Spleen (tissue), 11 donors: ENCODE results near the gene NGFR. TPM values are rescaled to one million over a fixed set of nuclear protein-coding genes. Genes with fewer than 3 reads are reported as not detected.
"Not testable (repeated sequence)": the region's sequence is repeated elsewhere in the genome, so short reads cannot be mapped to it uniquely, and the experiment has no call there.

ENCODE experiments used
- DNase-seq: peaks from one replicate; pipeline ENCODE4 v3.0.0-alpha.2; 2020
- H3K27ac ChIP-seq, 8 donors: fragments of 200-600 bp; sonication (generic) in 7 of 8; 1 replicate in 4 of 8; 2 replicates in 4 of 8; pipeline versions ENCODE4 v1.5.0 to v1.8.0; 2016 to 2021; ENCODE audit warnings: inconsistent platforms in 4 of 8, mild to moderate bottlenecking in 4 of 8, moderate library complexity in 1 of 8
- H3K27me3 ChIP-seq, 7 donors: fragments of 200-600 bp; sonication (generic) in 6 of 7; replicated peaks in 1 of 7; 1 replicate in 4 of 7; 2 replicates in 3 of 7; pipeline versions ENCODE4 v1.5.0 to v1.8.0; 2016 to 2021; ENCODE audit warnings: inconsistent platforms in 3 of 7, mild to moderate bottlenecking in 1 of 7
- H3K36me3 ChIP-seq, 6 donors: fragments of 200-600 bp; sonication (generic) in 5 of 6; 1 replicate in 4 of 6; 2 replicates in 2 of 6; pipeline versions ENCODE4 v1.5.0 to v1.8.0; 2016 to 2021; ENCODE audit warnings: inconsistent platforms in 2 of 6
- H3K4me1 ChIP-seq, 6 donors: fragments of 200-600 bp; sonication (generic) in 5 of 6; 1 replicate in 3 of 6; 2 replicates in 3 of 6; pipeline versions ENCODE4 v1.5.0 to v1.8.0; 2016 to 2021; ENCODE audit warnings: inconsistent platforms in 3 of 6
- H3K4me3 ChIP-seq, 8 donors: fragments of 200-600 bp; sonication (generic) in 7 of 8; 1 replicate in 4 of 8; 2 replicates in 4 of 8; pipeline versions ENCODE4 v1.5.0 to v1.8.0; 2016 to 2021; ENCODE audit warnings: inconsistent platforms in 4 of 8, mild to moderate bottlenecking in 4 of 8, moderate library complexity in 2 of 8
- H3K9me3 ChIP-seq, 8 donors: fragments of 200-600 bp; sonication (generic) in 7 of 8; 1 replicate in 4 of 8; 2 replicates in 4 of 8; pipeline versions ENCODE4 v1.5.0 to v1.8.0; 2016 to 2021; ENCODE audit warnings: inconsistent platforms in 4 of 8
- POLR2A ChIP-seq, 3 donors: fragments of 450-650 bp; IDR thresholded peaks; one replicate each; pipeline ENCODE4 v1.5.1; 2017; ENCODE audit warnings: antibody characterized with exemption in 3 of 3, mild to moderate bottlenecking in 1 of 3
- POLR2AphosphoS5 ChIP-seq, 3 donors: sonication (generic); formaldehyde crosslinking; IDR thresholded peaks; one replicate each; pipeline ENCODE4 v1.5.1; 2017; ENCODE audit warnings: antibody characterized with exemption in 3 of 3
- WGBS, 5 donors: extraction: QIAGEN DNeasy Blood & Tissue Kit in 3 of 5; methylation state at CpG; one replicate each; pipeline versions ENCODE4 v1.1.5 to v1.1.7; 2013 to 2018; 5-methylcytosine and 5-hydroxymethylcytosine counted together
- intact Hi-C: fragments of 100-400 bp; cut with DNase I; formaldehyde crosslinking; loops from one replicate; pipeline ENCODE4 v1.15.0; 2023; ENCODE audit warnings: low total_unique reads
- polyA plus RNA-seq, 3 donors: library from polyadenylated mRNA; stranded (reverse); fragments of 200-250 nt; gene quantifications; one replicate each; pipeline ENCODE4 v1.2.1, GENCODE V29; 2013
- total RNA-seq, 7 donors: library from RNA; depleted of rRNA in 3 of 7; stranded (reverse); fragments of >200 nt in 3 of 7; fragmentation: NEBNext Ultra II Directional in 4 of 7; extraction: Animal tissue kit (Norgen Biotek cat#: 25700) in 4 of 7; gene quantifications; one replicate each; pipeline versions ENCODE4 v1.1.0 to v1.2.1, GENCODE V29; 2016 to 2021
- TF ChIP-seq, protein P1 (sequence below), 11 experiments: fragments of 200-600 bp in 7 of 11; fragments of 450-650 bp in 4 of 11; sonication (generic) in 4 of 11; IDR thresholded peaks in 8 of 11; conservative IDR thresholded peaks in 3 of 11; 1 replicate in 7 of 11; 2 replicates in 4 of 11; pipeline versions ENCODE4 v1.4.0 to v1.8.0; 2016 to 2021; ENCODE audit warnings: antibody characterized with exemption in 11 of 11, inconsistent platforms in 4 of 11, mild to moderate bottlenecking in 1 of 11
- donor health status: healthy with polysubstance abuse.
- donor health status: DM: no; HTN: no; CAD: no; lungs with moderate emphysema.
- donor health status: DM: no; HTN: no; CAD: no.
- donor health status: Bipolar disorder and iron deficiency.
- donor health status: healthy.
- donor health status: DM: no; HTN: no; CAD: no.
- donor health status: DM: yes; HTN: yes; CAD: no.

The NGFR gene
- total and polyA plus RNA-seq, 10 donors: 4.1 to 36.8 (median 13.9) TPM

DNA sequence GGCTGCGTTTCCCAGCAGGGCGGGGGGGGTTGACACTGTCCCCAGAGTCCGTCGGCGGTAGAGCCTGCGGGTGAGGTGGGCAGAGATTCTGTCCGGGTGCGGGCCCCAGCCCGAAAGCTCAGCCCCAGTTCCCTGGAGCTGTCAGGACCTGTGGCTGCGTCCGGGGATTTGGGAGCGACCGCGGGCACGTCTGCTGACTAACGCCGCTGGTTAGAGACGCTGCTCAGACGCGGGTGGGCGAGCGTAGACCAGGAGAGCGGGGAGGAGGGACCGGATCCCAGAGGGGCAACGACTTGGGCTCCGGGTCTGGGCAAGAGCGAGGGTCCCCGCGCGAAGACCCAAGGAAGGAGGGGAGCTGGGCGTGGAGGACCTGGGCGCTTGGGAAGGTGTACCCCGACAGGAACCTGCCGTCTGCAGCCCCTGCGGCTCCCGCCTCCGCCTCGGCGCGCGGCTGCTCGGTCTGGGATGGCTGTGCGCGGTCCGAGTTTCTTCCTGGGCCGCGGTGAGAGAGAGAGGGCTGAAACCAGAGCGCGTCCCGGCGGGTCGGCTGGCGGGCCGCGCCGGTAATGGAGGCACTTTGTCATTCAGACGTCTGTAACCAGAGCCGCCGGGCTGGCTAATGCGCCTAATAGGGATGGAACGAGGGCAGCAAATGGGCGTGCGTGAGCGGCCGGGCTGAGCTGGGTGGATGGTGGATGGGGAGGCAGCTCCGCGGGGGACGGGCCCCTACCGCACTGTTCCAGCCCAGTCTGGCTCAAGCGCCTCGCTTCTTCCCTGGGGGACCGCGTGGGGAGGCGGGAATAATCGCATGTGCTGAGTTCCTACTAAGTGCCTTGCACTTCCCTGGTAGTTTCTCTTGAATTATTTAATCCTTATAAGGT, 2.3 kb downstream of the NGFR start:
- peaks cover 6 to 82% (median 70%) of the 10 kb centered on the region in 7 donors for H3K27me3 ChIP-seq
- peak overlapping the region; percentile 41 to 81 (median 57) for H3K4me3 ChIP-seq
- 1 to 3% (median 2%) methylated on average over 47 to 75 of the region's 75 CpGs for WGBS, 5 donors
- H3K4me1 ChIP-seq: peaks cover 24 to 57% (median 38%) of the 10 kb centered on the region in 6 donors
- intact Hi-C loops: loop anchor here (10.0 kb wide), 1 partner anchor 57 kb away; no protein-coding TSS in a partner anchor
- DNase-seq: no peak
- H3K27ac ChIP-seq: peak overlapping the region in 6 of 8 donors; percentile 0 to 59 (median 14)
- no peak for TF ChIP-seq POLR2A (IDR thresholded peaks at IDR 0.05)
- TF ChIP-seq POLR2AphosphoS5 (IDR thresholded peaks at IDR 0.05): peak in 2 of 3 donors; percentile 35 to 45
- H3K9me3 ChIP-seq: no peaks in the 10 kb centered on the region
- H3K36me3 ChIP-seq: no peaks in the 10 kb centered on the region

DNA sequence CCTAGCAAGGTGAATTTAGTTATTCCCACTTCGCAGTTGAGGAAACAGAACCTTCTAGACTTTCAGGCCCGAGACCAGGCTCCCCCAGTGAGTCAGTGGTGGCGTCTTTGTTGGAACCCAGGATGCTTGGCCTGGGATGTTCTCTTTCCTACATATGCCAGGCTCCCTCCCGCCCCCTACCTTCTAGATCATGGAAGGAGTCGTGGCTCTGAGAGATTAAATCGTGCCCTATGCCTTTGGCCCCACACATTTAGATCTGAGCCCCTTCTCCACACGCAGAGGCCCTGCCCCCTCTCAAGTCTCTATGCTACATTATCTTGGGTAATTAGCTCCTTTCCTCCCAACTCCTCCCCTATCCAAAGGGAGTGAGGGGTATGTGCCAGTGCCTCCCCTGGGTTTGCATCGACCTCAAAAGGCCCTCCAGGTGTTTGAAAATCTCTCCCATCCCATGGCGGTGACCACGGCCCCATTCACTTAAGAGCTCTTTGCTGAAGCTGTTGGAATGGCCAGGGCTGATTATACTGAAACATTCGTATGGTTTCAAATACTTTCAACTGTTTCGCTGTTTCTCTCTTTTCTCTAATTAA, 3.0 kb downstream of the NGFR start:
- intact Hi-C loops: loop anchor here (10.0 kb wide), 1 partner anchor 57 kb away; no protein-coding TSS in a partner anchor
- Histone ChIP-seq H3K27me3 (peaks cover 6 to 88% (median 70%) of the 10 kb centered on the region in 7 donors), H3K27ac (peak overlapping the region in 2 of 8 donors; percentile 50 to 59), H3K36me3 (no peaks in the 10 kb centered on the region), H3K4me1 (peaks cover 24 to 58% (median 38%) of the 10 kb centered on the region in 6 donors), H3K9me3 (no peaks in the 10 kb centered on the region), H3K4me3 (peak overlapping the region in 6 of 8 donors; percentile 52 to 81 (median 57))
- TF ChIP-seq POLR2AphosphoS5 (IDR thresholded peaks at IDR 0.05) (no peak), POLR2A (IDR thresholded peaks at IDR 0.05) (no peak)
- TF ChIP-seq, protein P1, sequence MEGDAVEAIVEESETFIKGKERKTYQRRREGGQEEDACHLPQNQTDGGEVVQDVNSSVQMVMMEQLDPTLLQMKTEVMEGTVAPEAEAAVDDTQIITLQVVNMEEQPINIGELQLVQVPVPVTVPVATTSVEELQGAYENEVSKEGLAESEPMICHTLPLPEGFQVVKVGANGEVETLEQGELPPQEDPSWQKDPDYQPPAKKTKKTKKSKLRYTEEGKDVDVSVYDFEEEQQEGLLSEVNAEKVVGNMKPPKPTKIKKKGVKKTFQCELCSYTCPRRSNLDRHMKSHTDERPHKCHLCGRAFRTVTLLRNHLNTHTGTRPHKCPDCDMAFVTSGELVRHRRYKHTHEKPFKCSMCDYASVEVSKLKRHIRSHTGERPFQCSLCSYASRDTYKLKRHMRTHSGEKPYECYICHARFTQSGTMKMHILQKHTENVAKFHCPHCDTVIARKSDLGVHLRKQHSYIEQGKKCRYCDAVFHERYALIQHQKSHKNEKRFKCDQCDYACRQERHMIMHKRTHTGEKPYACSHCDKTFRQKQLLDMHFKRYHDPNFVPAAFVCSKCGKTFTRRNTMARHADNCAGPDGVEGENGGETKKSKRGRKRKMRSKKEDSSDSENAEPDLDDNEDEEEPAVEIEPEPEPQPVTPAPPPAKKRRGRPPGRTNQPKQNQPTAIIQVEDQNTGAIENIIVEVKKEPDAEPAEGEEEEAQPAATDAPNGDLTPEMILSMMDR (IDR thresholded peaks at IDR 0.05 in 8 of 11, conservative IDR thresholded peaks at IDR 0.05 in 3 of 11): no peak
- WGBS, 5 donors: 21 to 28% (median 25%) methylated on average over 12 of the region's 12 CpGs
- no peak for DNase-seq

DNA sequence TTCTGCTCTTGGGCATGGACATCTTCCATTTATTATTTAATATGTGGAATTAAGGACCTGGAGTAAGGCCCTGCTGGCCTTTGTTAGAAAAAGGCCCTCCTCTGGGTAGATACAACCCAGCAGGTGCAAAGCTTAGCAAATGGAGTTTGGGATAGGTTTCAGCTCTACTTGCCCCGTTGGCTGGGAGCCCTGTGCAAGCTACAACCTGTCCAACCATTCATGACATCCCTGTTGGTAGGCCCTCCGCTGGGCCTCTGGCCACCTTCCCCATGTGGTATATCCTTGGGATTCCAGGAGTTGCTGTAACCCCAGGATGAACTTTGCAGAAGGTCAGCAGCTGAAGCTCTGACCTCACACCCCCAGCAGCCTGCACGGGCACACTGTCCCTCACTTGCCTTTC, 6.4 kb downstream of the NGFR start:
- peaks cover 12 to 44% (median 20%) of the 10 kb centered on the region in 6 donors for H3K4me1 ChIP-seq
- no peaks in the 10 kb centered on the region for H3K9me3 ChIP-seq
- intact Hi-C loops: no loop called here
- no peak overlapping the region for H3K4me3 ChIP-seq
- H3K27ac ChIP-seq: no peak overlapping the region
- no peak for DNase-seq
- no peak for TF ChIP-seq POLR2AphosphoS5 (IDR thresholded peaks at IDR 0.05)
- no peak for TF ChIP-seq POLR2A (IDR thresholded peaks at IDR 0.05)
- TF ChIP-seq, protein P1 (IDR thresholded peaks at IDR 0.05 in 8 of 11, conservative IDR thresholded peaks at IDR 0.05 in 3 of 11): no peak
- WGBS, 5 donors: 70 to 85% (median 81%) methylated on average over 3 of the region's 3 CpGs
- peaks cover 6 to 100% (median 62%) of the 10 kb centered on the region in 7 donors for H3K27me3 ChIP-seq
- H3K36me3 ChIP-seq: no peaks in the 10 kb centered on the region

DNA sequence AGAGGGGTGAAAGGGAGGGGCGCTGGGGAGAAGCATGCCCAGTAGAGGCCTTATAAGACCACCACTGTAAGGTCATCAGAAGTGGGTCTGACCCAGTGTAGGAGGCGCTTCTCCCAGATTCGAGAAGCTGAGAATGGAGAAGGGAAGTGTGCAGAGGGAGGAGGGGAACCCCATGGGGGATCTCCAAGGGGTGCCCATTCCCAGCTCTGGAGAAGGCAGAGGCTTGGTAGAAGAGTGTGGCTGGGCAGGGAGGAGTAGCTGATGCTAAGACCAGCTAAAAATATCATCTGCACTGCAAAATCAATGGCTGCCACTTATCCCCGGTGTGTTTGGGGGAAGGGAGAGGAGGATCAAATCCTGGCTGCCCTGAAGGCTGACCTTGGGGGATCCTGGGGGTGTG, 7.2 kb downstream of the NGFR start:
- DNase-seq: no peak
- peaks cover 5 to 42% (median 12%) of the 10 kb centered on the region in 6 donors for H3K4me1 ChIP-seq
- no peaks in the 10 kb centered on the region for H3K9me3 ChIP-seq
- no peak overlapping the region for H3K27ac ChIP-seq
- 41 to 59% (median 49%) methylated on average over 4 of the region's 4 CpGs for WGBS, 5 donors
- H3K36me3 ChIP-seq: no peaks in the 10 kb centered on the region
- H3K27me3 ChIP-seq: peaks cover 3 to 100% (median 55%) of the 10 kb centered on the region in 7 donors
- intact Hi-C loops: no loop called here
- no peak overlapping the region for H3K4me3 ChIP-seq
- no peak for TF ChIP-seq POLR2A (IDR thresholded peaks at IDR 0.05)
- TF ChIP-seq, protein P1 (IDR thresholded peaks at IDR 0.05 in 8 of 11, conservative IDR thresholded peaks at IDR 0.05 in 3 of 11): no peak
- no peak for TF ChIP-seq POLR2AphosphoS5 (IDR thresholded peaks at IDR 0.05)

DNA sequence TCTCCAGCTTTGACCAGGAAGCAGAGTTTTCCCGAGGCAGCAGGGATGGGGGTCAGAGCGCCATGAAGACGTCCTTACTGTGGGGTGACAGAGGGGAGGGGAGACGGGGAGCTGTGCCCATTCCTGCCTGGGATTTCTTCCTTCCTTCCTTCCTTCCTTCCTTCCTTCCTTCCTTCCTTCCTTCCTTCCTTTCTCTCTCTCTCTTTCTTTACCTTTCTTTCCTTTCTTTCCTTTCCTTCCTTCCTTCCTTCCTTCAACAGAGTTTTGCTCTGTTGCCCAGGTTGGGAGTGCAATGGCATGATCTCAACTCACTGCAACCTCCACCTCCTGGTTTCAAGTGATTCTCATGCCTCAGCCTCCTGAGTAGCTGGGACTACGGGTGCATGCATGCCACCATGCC, 7.6 kb downstream of the NGFR start:
- intact Hi-C loops, DNase-seq, H3K4me3 ChIP-seq, H3K9me3 ChIP-seq, H3K27ac ChIP-seq, H3K36me3 ChIP-seq: not testable (repeated sequence)
- 40 to 59% (median 52%) methylated on average over 5 of the region's 5 CpGs for WGBS, 5 donors
- peaks cover under 1 to 42% (median 8%) of the 10 kb centered on the region in 6 donors for H3K4me1 ChIP-seq
- H3K27me3 ChIP-seq: peaks cover under 1 to 100% (median 50%) of the 10 kb centered on the region in 7 donors
